Cardiac muscle cell (in vitro differentiated cells and primary cell): ENCODE results near the gene KRT15. TPM values are rescaled to one million over a fixed set of nuclear protein-coding genes. Genes with fewer than 3 reads are reported as not detected.

Experiments used
- DNase-seq, 2 donors: peaks; one replicate each; pipeline versions ENCODE4 v3.0.0 to v3.0.0-alpha.2; 2010 to 2017; ENCODE audit warnings: low read depth in 1 of 2, low spot score in 1 of 2
- H3K27ac ChIP-seq: fragments of 200-600 bp; sonication (generic); 2 replicates; pipeline ENCODE4 v1.5.1; 2016
- H3K27me3 ChIP-seq: fragments of 200-600 bp; sonication (generic); 2 replicates; pipeline ENCODE4 v1.6.0; 2016; ENCODE audit warnings: control low read depth
- H3K36me3 ChIP-seq: fragments of 200-600 bp; sonication (generic); 2 replicates; pipeline ENCODE4 v1.5.1; 2016; ENCODE audit warnings: control low read depth
- H3K4me1 ChIP-seq: fragments of 200-600 bp; sonication (generic); 2 replicates; pipeline ENCODE4 v1.8.1; 2017; ENCODE audit warnings: low read depth, mild to moderate bottlenecking, mixed run types
- H3K4me3 ChIP-seq: fragments of 200-600 bp; sonication (generic); 2 replicates; pipeline ENCODE4 v1.5.1; 2016; ENCODE audit warnings: mild to moderate bottlenecking
- H3K9me3 ChIP-seq: fragments of 200-600 bp; sonication (generic); 2 replicates; pipeline ENCODE4 v1.5.1; 2017; ENCODE audit warnings: low read depth, mild to moderate bottlenecking, control low read depth
- polyA plus RNA-seq: library from polyadenylated mRNA; unstranded; fragments of >200 nt; fragmentation: Nextera tagmentation; extraction: Ambion mirVana; gene quantifications from 2 replicates; pipeline ENCODE4 v1.2.1, GENCODE V29; 2016
- total RNA-seq: library from RNA; depleted of rRNA; stranded (reverse); fragments of >200 nt; gene quantifications from 2 replicates; pipeline ENCODE4 v1.2.3, GENCODE V29; 2016
- TF ChIP-seq, protein P1 (sequence below): IDR thresholded peaks from 2 replicates; pipeline ENCODE4 v1.5.1; 2012; ENCODE audit warnings: low read depth, mild to moderate bottlenecking, low read length

The KRT15 gene
- total and polyA plus RNA-seq, 2 experiments from 2014 or later, result 0.09 TPM; not detected in 1

DNA sequence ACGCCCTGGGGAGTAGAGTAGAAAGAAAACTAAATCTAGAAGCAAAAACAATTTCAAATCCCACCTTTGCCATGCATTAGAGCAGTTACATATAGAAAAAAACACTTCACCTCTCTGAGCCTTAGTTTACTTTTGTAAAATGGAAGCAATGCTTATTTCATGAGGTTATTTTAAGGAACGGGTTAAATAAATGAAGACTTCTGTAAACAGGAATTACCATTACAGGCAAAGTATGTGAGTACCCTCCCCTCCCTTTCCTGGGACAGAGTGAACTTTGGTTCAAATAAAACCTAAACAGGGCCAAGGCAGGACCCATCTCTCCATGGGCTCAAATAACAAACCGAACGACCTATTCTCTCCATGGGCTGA, 4.5 kb upstream of the KRT15 start:
- no peak for DNase-seq
- Histone ChIP-seq H3K36me3 (peaks cover 15% of the 10 kb centered on the region), H3K27ac (no peak overlapping the region), H3K4me1 (peaks cover 11% of the 10 kb centered on the region), H3K27me3 (no peaks in the 10 kb centered on the region), H3K9me3 (no peaks in the 10 kb centered on the region), H3K4me3 (no peak overlapping the region)
- TF ChIP-seq, protein P1, sequence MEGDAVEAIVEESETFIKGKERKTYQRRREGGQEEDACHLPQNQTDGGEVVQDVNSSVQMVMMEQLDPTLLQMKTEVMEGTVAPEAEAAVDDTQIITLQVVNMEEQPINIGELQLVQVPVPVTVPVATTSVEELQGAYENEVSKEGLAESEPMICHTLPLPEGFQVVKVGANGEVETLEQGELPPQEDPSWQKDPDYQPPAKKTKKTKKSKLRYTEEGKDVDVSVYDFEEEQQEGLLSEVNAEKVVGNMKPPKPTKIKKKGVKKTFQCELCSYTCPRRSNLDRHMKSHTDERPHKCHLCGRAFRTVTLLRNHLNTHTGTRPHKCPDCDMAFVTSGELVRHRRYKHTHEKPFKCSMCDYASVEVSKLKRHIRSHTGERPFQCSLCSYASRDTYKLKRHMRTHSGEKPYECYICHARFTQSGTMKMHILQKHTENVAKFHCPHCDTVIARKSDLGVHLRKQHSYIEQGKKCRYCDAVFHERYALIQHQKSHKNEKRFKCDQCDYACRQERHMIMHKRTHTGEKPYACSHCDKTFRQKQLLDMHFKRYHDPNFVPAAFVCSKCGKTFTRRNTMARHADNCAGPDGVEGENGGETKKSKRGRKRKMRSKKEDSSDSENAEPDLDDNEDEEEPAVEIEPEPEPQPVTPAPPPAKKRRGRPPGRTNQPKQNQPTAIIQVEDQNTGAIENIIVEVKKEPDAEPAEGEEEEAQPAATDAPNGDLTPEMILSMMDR, result no peak

DNA sequence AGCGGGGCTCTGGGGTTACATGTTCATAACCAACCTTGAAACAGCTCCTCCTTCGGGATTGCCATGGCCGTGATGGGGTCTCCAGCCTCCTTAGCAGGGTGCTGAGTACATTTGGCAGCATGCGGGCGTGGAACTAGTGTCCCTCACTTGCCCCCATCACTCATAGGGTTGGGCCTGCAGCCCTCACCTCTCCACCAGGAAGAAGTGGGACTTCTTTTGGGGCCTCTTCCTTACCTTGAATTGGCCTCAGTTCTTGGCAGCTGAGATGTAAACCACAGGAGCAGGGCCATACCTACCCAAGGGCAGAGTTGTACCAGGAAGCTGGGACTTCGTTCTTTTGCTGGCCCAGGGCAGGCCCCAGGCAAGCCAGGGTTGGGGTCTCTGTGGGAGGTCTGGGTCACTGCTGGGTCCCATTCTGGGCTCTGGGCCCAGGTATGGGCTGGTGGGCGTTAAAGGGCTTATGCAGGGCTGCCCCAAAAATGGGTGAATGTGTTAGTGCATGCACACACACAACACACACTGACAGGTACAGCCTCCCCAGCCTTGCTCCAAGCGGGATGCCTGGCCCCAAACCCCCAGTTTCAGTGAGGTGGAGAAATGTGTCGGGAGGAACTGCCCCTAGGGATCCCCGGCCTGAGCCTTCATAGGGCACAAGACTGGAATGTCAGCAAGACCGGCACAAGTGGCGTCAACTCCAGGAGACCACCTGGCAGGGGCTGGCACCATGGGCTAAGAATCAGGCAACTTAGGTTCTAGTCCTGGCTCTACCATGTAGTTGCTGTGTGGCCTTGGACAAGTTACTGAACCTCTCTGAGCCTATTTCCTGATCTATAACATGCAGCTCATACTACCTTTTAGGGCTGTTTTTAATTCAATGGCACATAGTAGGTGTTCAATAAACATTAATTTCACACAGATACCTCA, 3.9 kb upstream of the KRT15 start:
- no peak for DNase-seq

DNA sequence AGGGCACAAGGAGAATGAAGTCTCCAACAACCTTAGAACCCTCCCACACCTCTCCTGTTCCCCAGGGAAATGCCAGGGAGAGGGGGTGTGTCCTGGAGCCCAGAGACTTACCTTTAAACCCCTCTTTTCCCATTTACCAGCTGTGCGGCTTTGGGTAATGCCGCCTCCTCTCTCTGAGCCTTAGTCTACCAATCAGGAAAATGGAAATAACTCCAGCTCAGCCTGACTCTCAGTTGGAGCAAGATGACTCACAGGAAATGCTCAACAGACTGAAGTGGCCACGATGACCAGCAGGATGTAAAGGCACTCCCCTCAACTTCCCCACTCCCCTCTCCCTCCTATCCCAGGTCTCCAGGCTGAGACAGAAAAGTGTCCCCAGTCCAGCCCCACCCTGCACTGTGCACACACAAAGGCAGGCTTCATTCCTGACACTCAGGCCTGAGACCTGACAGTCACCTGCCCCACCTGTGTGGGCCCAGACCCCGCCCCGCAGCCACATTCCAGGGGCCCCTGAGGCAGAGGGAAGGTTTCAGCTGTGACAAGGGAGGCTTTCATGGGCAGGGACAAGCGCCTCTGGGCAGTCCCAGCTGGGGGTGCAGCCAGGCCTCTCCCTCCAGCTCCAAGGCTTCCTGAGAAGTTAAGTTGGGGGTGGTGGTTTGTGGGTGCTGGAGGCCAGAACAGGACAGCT, 3.0 kb upstream of the KRT15 start:
- Histone ChIP-seq H3K27me3 (no peaks in the 10 kb centered on the region), H3K4me1 (peaks cover 11% of the 10 kb centered on the region), H3K27ac (no peak overlapping the region), H3K4me3 (no peak overlapping the region), H3K9me3 (no peaks in the 10 kb centered on the region), H3K36me3 (peaks cover 15% of the 10 kb centered on the region)
- peak in 1 of 2 donors; percentile 67 for DNase-seq
- TF ChIP-seq, protein P1, result no peak

More for the DNA sequence above, 3.9 kb upstream of the KRT15 start:
- H3K27me3 ChIP-seq, result no peaks in the 10 kb centered on the region
- no peak overlapping the region for H3K27ac ChIP-seq
- H3K9me3 ChIP-seq, result no peaks in the 10 kb centered on the region
- H3K4me3 ChIP-seq, result no peak overlapping the region
- peaks cover 11% of the 10 kb centered on the region for H3K4me1 ChIP-seq
- peaks cover 15% of the 10 kb centered on the region for H3K36me3 ChIP-seq
- TF ChIP-seq, protein P1, result no peak

DNA sequence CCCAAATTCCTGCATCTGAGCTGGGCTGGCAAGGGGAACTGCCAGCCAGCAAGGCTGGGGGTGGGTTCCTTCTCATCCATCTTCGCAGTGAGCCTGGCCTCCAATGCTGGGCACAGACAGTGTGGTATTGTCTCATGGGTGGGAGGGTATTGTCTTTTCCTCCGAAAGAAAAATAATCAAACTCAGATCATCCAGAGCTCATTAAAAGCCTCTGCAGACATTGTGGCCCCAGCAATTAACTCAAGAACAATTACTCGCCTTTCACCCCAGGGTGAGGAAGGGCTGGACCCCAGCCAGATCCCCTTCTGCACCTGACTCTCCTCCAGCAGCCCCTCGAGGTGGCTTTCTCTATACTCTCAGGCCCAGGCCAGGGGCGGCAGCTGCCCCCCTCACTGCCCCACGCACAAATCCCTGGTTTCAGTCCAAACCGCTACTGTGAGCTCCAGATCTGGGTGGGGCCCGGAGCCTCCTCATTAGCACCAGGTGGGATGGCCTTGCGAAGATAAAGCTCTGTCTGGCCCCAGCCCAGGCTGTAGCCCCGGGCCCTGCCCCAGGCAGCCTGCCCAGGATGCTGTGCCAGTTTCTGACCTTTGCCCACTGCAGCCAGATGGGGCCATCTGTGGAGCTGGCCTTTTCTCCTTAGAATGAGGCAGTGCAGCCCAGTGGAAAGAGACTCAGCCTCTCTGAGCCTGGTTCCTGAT, 2.3 kb upstream of the KRT15 start:
- peaks cover 8% of the 10 kb centered on the region for H3K4me1 ChIP-seq
- TF ChIP-seq, protein P1, result no peak
- DNase-seq, result no peak
- H3K27ac ChIP-seq, result no peak overlapping the region
- H3K4me3 ChIP-seq, result no peak overlapping the region
- H3K36me3 ChIP-seq, result peaks cover 15% of the 10 kb centered on the region
- H3K9me3 ChIP-seq, result no peaks in the 10 kb centered on the region
- no peaks in the 10 kb centered on the region for H3K27me3 ChIP-seq

DNA sequence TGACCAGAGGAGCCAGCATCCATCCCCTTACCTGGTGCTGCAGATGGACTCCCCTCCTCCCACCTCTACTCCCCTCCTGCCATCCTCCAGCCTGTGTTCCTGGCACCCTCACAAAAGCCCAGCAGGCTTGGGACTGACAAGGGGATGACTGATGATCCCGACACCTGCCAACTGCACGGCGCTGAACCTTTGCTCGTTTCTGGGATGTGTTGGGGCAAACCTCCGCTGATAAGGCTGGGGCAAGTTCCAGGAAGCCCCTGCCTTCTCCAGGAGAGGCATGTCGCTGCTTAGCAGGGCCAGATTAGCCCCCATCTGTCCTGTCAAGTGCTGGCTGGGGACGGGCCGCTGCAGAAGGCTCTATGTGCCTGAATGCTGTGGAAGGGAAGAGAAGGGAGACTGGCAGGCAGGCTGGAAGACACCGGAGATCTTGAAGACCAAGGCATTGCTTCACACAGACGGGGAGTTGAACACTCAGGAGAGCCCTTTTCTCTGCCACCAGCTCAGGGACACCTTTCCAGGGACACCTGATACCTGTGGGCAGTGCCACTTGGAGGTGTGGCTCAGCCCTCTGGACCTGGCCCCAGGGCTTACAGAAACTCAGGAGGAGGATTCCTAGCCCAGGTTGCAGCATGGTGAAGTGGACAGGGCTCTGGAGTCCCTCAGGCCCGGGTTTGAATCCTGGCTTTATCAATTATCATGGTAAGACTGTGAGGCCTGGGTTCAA, 973 bp upstream of the KRT15 start:
- no peak overlapping the region for H3K4me3 ChIP-seq
- no peak for DNase-seq
- H3K36me3 ChIP-seq, result peaks cover 15% of the 10 kb centered on the region
- H3K27ac ChIP-seq, result peak overlapping the region; percentile 23
- TF ChIP-seq, protein P1, result no peak
- no peaks in the 10 kb centered on the region for H3K9me3 ChIP-seq
- H3K4me1 ChIP-seq, result peaks cover 8% of the 10 kb centered on the region
- no peaks in the 10 kb centered on the region for H3K27me3 ChIP-seq
